H9 (cell line): ENCODE results near the gene VWA8. TPM values are rescaled to one million over a fixed set of nuclear protein-coding genes. Genes with fewer than 3 reads are reported as not detected.
"Not testable (repeated sequence)": the region's sequence is repeated elsewhere in the genome, so short reads cannot be mapped to it uniquely, and the experiment has no call there.

Experiments used
- DNase-seq: peaks from one replicate; pipeline ENCODE4 v3.0.0-alpha.2; 2017
- H2AFZ ChIP-seq: one replicate; pipeline ENCODE4 v1.6.1; 2013; ENCODE audit warnings: mild to moderate bottlenecking, low read length, control low read depth, moderate library complexity
- H2AK5ac ChIP-seq: 2 replicates; pipeline ENCODE4 v1.6.1; 2013; ENCODE audit warnings: low read length, control low read depth, mixed read lengths; ENCODE audit not compliant: insufficient read length
- H2BK120ac ChIP-seq: one replicate; pipeline ENCODE4 v1.6.1; 2013; ENCODE audit warnings: low read depth, mild to moderate bottlenecking, low read length, control low read depth, inconsistent platforms; ENCODE audit not compliant: poor library complexity, severe bottlenecking
- H2BK12ac ChIP-seq: 2 replicates; pipeline ENCODE4 v1.6.1; 2013; ENCODE audit warnings: low read length, control low read depth, mixed read lengths, low read depth; ENCODE audit not compliant: insufficient read length
- H2BK15ac ChIP-seq: 2 replicates; pipeline ENCODE4 v1.6.1; 2013; ENCODE audit warnings: low read depth, low read length, control low read depth
- H2BK20ac ChIP-seq: one replicate; pipeline ENCODE4 v1.6.1; 2013; ENCODE audit warnings: low read depth, mild to moderate bottlenecking, low read length, control low read depth, inconsistent platforms; ENCODE audit not compliant: poor library complexity, severe bottlenecking
- H2BK5ac ChIP-seq: 2 replicates; pipeline ENCODE4 v1.6.1; 2013; ENCODE audit warnings: low read length, control low read depth, mixed read lengths; ENCODE audit not compliant: insufficient read length
- H3K14ac ChIP-seq: 2 replicates; pipeline ENCODE4 v1.6.1; 2013; ENCODE audit warnings: low read length, control low read depth; ENCODE audit not compliant: insufficient read depth
- H3K18ac ChIP-seq: 2 replicates; pipeline ENCODE4 v1.6.1; 2013; ENCODE audit warnings: low read depth, mild to moderate bottlenecking, mixed read lengths, low read length, control low read depth; ENCODE audit not compliant: insufficient read length
- H3K23ac ChIP-seq: 2 replicates; pipeline ENCODE4 v1.6.1; 2013; ENCODE audit warnings: low read length, control low read depth, mixed read lengths, low read depth; ENCODE audit not compliant: insufficient read length
- H3K23me2 ChIP-seq: 2 replicates; pipeline ENCODE4 v1.6.1; 2013; ENCODE audit warnings: low read depth, mild to moderate bottlenecking, mixed read lengths, low read length, control low read depth; ENCODE audit not compliant: insufficient read length, poor library complexity, severe bottlenecking
- H3K27ac ChIP-seq: 2 replicates; pipeline ENCODE4 v1.5.1; 2013; ENCODE audit warnings: low read length, control low read depth, mixed read lengths, low read depth; ENCODE audit not compliant: insufficient read length
- H3K27me3 ChIP-seq: 2 replicates; pipeline ENCODE4 v1.6.1; 2013; ENCODE audit warnings: low read length, control low read depth, inconsistent platforms; ENCODE audit not compliant: insufficient read depth
- H3K4ac ChIP-seq: 2 replicates; pipeline ENCODE4 v1.6.1; 2013; ENCODE audit warnings: low read depth, mild to moderate bottlenecking, control low read depth, inconsistent platforms, low read length, moderate library complexity
- H3K4me1 ChIP-seq: 2 replicates; pipeline ENCODE4 v1.6.1; 2013; ENCODE audit warnings: low read length, control low read depth, inconsistent platforms; ENCODE audit not compliant: insufficient read depth
- H3K4me2 ChIP-seq: 2 replicates; pipeline ENCODE4 v1.6.1; 2013; ENCODE audit warnings: low read length, control low read depth, mixed read lengths; ENCODE audit not compliant: insufficient read length, insufficient read depth
- H3K56ac ChIP-seq: 2 replicates; pipeline ENCODE4 v1.6.1; 2013; ENCODE audit warnings: low read depth, mild to moderate bottlenecking, mixed read lengths, low read length, control low read depth; ENCODE audit not compliant: insufficient read length
- H3K79me1 ChIP-seq: 2 replicates; pipeline ENCODE4 v1.6.1; 2013; ENCODE audit warnings: low read depth, mild to moderate bottlenecking, moderate library complexity, low read length, control low read depth, inconsistent platforms; ENCODE audit not compliant: insufficient read depth, poor library complexity, severe bottlenecking
- H3K79me2 ChIP-seq: 2 replicates; pipeline ENCODE4 v1.6.1; 2013; ENCODE audit warnings: low read length, control low read depth, inconsistent platforms; ENCODE audit not compliant: insufficient read depth
- H3K9ac ChIP-seq: 2 replicates; pipeline ENCODE4 v1.6.1; 2013; ENCODE audit warnings: low read length, control low read depth, mixed read lengths; ENCODE audit not compliant: insufficient read length; ENCODE audit errors: extremely low read depth
- H3K9me3 ChIP-seq: one replicate; pipeline ENCODE4 v1.6.1; 2013; ENCODE audit warnings: low read depth, low read length, inconsistent platforms; ENCODE audit not compliant: control insufficient read depth
- H3T11ph ChIP-seq: one replicate; pipeline ENCODE4 v1.6.1; 2013; ENCODE audit warnings: mild to moderate bottlenecking, low read length, control low read depth, inconsistent platforms
- H4K20me1 ChIP-seq: one replicate; pipeline ENCODE4 v1.6.1; 2013; ENCODE audit not compliant: control insufficient read depth, insufficient read length, insufficient read depth
- H4K5ac ChIP-seq: 2 replicates; pipeline ENCODE4 v1.6.1; 2013; ENCODE audit warnings: low read depth, mild to moderate bottlenecking, mixed read lengths, low read length, control low read depth; ENCODE audit not compliant: insufficient read length
- H4K8ac ChIP-seq: replicated peaks from 2 replicates; pipeline ENCODE4 v1.6.1; 2013; ENCODE audit warnings: low read length, control low read depth, mixed read lengths, low read depth; ENCODE audit not compliant: insufficient read length
- H4K91ac ChIP-seq: 2 replicates; pipeline ENCODE4 v1.6.1; 2013; ENCODE audit warnings: low read depth, mild to moderate bottlenecking, moderate library complexity, mixed read lengths, low read length, control low read depth; ENCODE audit not compliant: insufficient read length
- H3K27ac Mint-ChIP-seq, 3 experiments: 2 replicates in 2 of 3; 3 replicates in 1 of 3; pipeline ENCODE4 v1.8.0; 2020 to 2021; ENCODE audit warnings: mixed read lengths in 3 of 3, mild to moderate bottlenecking in 1 of 3, moderate library complexity in 1 of 3
- H3K27me3 Mint-ChIP-seq: 2 replicates; pipeline ENCODE4 v1.8.0; 2021; ENCODE audit warnings: low read depth, mild to moderate bottlenecking, moderate library complexity, mixed read lengths
- H3K36me3 Mint-ChIP-seq, 3 experiments: 2 replicates in 2 of 3; 3 replicates in 1 of 3; pipeline ENCODE4 v1.8.0; 2020 to 2021; ENCODE audit warnings: low read depth in 3 of 3, mixed read lengths in 3 of 3; ENCODE audit not compliant: insufficient read depth in 1 of 3
- H3K4me1 Mint-ChIP-seq, 2 experiments: 2 replicates each; pipeline ENCODE4 v1.8.0; 2020; ENCODE audit warnings: mixed read lengths in 2 of 2
- H3K4me3 Mint-ChIP-seq, 2 experiments: 2 replicates in 1 of 2; 3 replicates in 1 of 2; pipeline ENCODE4 v1.8.0; 2020 to 2021; ENCODE audit warnings: mild to moderate bottlenecking in 2 of 2, mixed read lengths in 2 of 2, moderate library complexity in 1 of 2
- H3K9me3 Mint-ChIP-seq, 2 experiments: 2 replicates in 1 of 2; 3 replicates in 1 of 2; pipeline ENCODE4 v1.8.0; 2020; ENCODE audit warnings: mild to moderate bottlenecking in 2 of 2, mixed read lengths in 2 of 2, moderate library complexity in 1 of 2
- WGBS: extraction: QIAGEN DNeasy Blood & Tissue Kit; methylation state at CpG from one replicate; pipeline ENCODE4 v1.1.7; 2013; ENCODE audit warnings: missing lambda C conversion rate, low lambda C conversion rate, mixed read lengths; ENCODE audit not compliant: insufficient read length; ENCODE audit errors: extremely low coverage; 5-methylcytosine and 5-hydroxymethylcytosine counted together
- total RNA-seq: library from RNA; stranded (reverse); gene quantifications from 2 replicates; pipeline ENCODE4 v1.2.1, GENCODE V29; 2021
- TF ChIP-seq, protein P1 (sequence below): fragments of 200-600 bp; sonication (generic); conservative IDR thresholded peaks from 3 replicates; pipeline ENCODE4 v1.8.0; 2021; ENCODE audit warnings: antibody characterized with exemption, mild to moderate bottlenecking

VWA8 gene
- total RNA-seq, 1 experiment from 2014 or later = 17.4 TPM

DNA sequence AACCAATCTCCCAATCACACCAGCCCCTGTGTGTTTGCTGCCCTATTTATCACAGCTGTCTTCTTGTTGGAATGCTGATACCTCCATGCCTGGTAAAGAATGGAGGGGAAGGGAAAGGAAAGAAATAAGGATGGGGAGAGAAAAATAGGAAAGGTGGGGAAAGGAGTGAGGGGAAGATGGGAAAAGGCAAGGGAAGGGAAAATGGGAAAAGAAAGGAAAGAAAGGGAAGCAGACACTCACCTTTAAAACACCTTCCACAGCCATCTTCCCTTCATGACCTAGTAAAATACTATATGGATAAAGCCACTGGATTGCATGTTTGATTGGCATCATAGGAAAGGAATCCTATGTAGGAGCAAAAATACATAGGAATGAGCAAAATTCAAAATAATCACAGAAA is 77.8 kb downstream of the VWA8 start:
- H3K9me3 Mint-ChIP-seq = peaks cover 4 to 12% of the 10 kb centered on the region in 2 experiments; a peak in 2 of 5 replicates
- H2AFZ ChIP-seq = no peak overlapping the region
- H4K91ac ChIP-seq = no peak overlapping the region
- H3K27me3 ChIP-seq = no peaks in the 10 kb centered on the region
- H3K4me2 ChIP-seq = no peak overlapping the region
- H3K27ac ChIP-seq = no peak overlapping the region
- no peaks in the 10 kb centered on the region for H3K9me3 ChIP-seq
- no peak for DNase-seq
- H3K4me3 Mint-ChIP-seq = no peak overlapping the region
- peaks cover 33 to 41% (median 36%) of the 10 kb centered on the region in 3 experiments for H3K36me3 Mint-ChIP-seq
- H3K23ac ChIP-seq = no peak overlapping the region
- no peak overlapping the region for H2BK15ac ChIP-seq
- no peak overlapping the region for H3K27ac Mint-ChIP-seq
- H3K79me1 ChIP-seq = no peaks in the 10 kb centered on the region
- H3K4me1 Mint-ChIP-seq = no peaks in the 10 kb centered on the region
- H4K20me1 ChIP-seq = no peaks in the 10 kb centered on the region
- H3K56ac ChIP-seq = no peak overlapping the region
- no peak overlapping the region for H3T11ph ChIP-seq
- H2BK12ac ChIP-seq = no peak overlapping the region
- H3K9ac ChIP-seq = no peak overlapping the region
- no peak overlapping the region for H4K5ac ChIP-seq
- H2BK20ac ChIP-seq = no peak overlapping the region
- H3K18ac ChIP-seq = no peak overlapping the region
- no peak overlapping the region for H2BK120ac ChIP-seq
- H3K23me2 ChIP-seq = no peaks in the 10 kb centered on the region
- no peak overlapping the region for H2AK5ac ChIP-seq
- H4K8ac ChIP-seq = no peak overlapping the region
- H3K4me1 ChIP-seq = no peaks in the 10 kb centered on the region
- H3K27me3 Mint-ChIP-seq = no peaks in the 10 kb centered on the region
- TF ChIP-seq, protein P1, sequence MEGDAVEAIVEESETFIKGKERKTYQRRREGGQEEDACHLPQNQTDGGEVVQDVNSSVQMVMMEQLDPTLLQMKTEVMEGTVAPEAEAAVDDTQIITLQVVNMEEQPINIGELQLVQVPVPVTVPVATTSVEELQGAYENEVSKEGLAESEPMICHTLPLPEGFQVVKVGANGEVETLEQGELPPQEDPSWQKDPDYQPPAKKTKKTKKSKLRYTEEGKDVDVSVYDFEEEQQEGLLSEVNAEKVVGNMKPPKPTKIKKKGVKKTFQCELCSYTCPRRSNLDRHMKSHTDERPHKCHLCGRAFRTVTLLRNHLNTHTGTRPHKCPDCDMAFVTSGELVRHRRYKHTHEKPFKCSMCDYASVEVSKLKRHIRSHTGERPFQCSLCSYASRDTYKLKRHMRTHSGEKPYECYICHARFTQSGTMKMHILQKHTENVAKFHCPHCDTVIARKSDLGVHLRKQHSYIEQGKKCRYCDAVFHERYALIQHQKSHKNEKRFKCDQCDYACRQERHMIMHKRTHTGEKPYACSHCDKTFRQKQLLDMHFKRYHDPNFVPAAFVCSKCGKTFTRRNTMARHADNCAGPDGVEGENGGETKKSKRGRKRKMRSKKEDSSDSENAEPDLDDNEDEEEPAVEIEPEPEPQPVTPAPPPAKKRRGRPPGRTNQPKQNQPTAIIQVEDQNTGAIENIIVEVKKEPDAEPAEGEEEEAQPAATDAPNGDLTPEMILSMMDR = no peak
- H2BK5ac ChIP-seq = no peak overlapping the region
- no peak overlapping the region for H3K4ac ChIP-seq
- H3K79me2 ChIP-seq = no peaks in the 10 kb centered on the region
- no peak overlapping the region for H3K14ac ChIP-seq

- not testable (repeated sequence) for H3T11ph ChIP-seq, H2AFZ ChIP-seq, H2BK20ac ChIP-seq, H2BK120ac ChIP-seq, H3K14ac ChIP-seq, H3K27me3 ChIP-seq, H3K79me1 ChIP-seq, H2BK15ac ChIP-seq, H3K56ac ChIP-seq, H3K4me3 Mint-ChIP-seq, H3K18ac ChIP-seq, DNase-seq, H3K79me2 ChIP-seq, H4K8ac ChIP-seq, H2BK12ac ChIP-seq, H3K27ac ChIP-seq, H3K23me2 ChIP-seq, H3K4me1 Mint-ChIP-seq, H3K4me1 ChIP-seq, H3K4me2 ChIP-seq, H3K23ac ChIP-seq, H3K27me3 Mint-ChIP-seq, H2AK5ac ChIP-seq, H4K20me1 ChIP-seq, H4K5ac ChIP-seq, H3K4ac ChIP-seq, H3K9me3 ChIP-seq, H4K91ac ChIP-seq, H3K27ac Mint-ChIP-seq, H3K9ac ChIP-seq, H2BK5ac ChIP-seq
- H3K36me3 Mint-ChIP-seq = peaks cover 33 to 41% (median 36%) of the 10 kb centered on the region in 3 experiments
- peaks cover 4 to 12% of the 10 kb centered on the region in 2 experiments; a peak in 2 of 5 replicates for H3K9me3 Mint-ChIP-seq
- no CpG with 5 or more reads among the region's 32 CpGs for WGBS
Measured at GRCh38 chr13:41881890-41882289, 79.0 kb downstream of the VWA8 start.
